ENCODE data around the gene RASGRP2. TPM values are rescaled to one million over a fixed set of nuclear protein-coding genes. Genes with fewer than 3 reads are reported as not detected.
A peak's percentile ranks its signal among the peaks of the same experiment; 100 is the strongest.

Gene RASGRP2
- total and polyA plus RNA-seq, 2 of the 8 experiments (the other 6 are each of a cell fraction or from before 2014, with no cell fraction given): 40.6 to 45.7 TPM

DNA sequence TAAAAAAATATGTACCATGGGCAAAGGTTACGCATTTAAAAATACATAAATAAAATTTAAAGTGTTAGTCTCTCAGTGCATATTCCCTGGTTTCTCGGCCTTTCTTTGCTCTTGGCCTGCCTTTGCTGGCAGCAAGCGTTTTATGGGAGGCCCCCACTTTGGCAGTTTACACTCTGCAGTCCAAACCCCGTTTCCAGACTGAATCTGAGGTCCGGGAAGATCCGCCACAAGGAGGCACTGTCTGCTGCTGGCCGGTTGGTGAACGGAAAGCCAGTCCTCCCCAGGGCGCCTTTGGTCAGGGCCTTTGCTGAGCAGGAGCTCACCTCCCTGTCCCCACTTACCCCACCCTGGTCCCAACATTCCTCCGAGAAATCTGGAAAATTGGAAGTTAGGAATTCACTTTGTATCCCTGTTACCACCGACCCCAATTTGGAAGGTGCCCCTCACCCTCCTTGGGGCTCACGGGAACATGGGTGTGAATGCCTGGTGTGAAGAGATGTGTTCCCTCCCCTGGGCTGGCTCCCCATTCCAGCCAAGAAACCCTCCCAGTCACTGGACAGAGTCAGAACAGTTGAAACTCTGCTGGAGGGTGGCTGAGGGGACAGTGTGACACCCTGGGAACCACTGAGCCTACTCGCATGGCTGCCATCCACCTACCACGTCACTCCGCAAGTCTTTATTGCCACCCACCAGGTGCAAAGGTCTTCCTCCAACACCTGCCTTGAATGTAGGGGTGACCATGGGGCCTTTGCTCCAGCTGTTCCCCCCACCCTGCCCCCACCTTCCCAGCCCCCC is 43.8 kb upstream of the RASGRP2 start (continued):
- TF ChIP-seq, protein P1, sequence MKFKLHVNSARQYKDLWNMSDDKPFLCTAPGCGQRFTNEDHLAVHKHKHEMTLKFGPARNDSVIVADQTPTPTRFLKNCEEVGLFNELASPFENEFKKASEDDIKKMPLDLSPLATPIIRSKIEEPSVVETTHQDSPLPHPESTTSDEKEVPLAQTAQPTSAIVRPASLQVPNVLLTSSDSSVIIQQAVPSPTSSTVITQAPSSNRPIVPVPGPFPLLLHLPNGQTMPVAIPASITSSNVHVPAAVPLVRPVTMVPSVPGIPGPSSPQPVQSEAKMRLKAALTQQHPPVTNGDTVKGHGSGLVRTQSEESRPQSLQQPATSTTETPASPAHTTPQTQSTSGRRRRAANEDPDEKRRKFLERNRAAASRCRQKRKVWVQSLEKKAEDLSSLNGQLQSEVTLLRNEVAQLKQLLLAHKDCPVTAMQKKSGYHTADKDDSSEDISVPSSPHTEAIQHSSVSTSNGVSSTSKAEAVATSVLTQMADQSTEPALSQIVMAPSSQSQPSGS (IDR thresholded peaks at IDR 0.05; ENCODE audit: low read length): no peak
- TF ChIP-seq GABPA (IDR thresholded peaks at IDR 0.05; ENCODE audit: borderline replicate concordance, insufficient read depth, low read length) (peak; percentile 60; the same call in 1 of the 2 replicates), KDM5A (IDR thresholded peaks at IDR 0.05; ENCODE audit: low read length) (no peak), TBP (IDR thresholded peaks at IDR 0.05; ENCODE audit: low read depth, low read length) (no peak), KDM1A (IDR thresholded peaks at IDR 0.05; ENCODE audit: borderline replicate concordance, low read length) (no peak), YY1 (IDR thresholded peaks at IDR 0.05; ENCODE audit: low read depth, low read length) (0 out of 2 replicates have a peak, but pooled peaks have one; percentile 23), FOSL1 (IDR thresholded peaks at IDR 0.05; ENCODE audit: insufficient read depth, low read depth, low read length) (no peak), HDAC6 (IDR thresholded peaks at IDR 0.05; ENCODE audit: low read depth, low read length) (no peak), BRCA1 (IDR thresholded peaks at IDR 0.05; ENCODE audit: low read depth, low read length) (no peak)
- TF ChIP-seq, protein P2, sequence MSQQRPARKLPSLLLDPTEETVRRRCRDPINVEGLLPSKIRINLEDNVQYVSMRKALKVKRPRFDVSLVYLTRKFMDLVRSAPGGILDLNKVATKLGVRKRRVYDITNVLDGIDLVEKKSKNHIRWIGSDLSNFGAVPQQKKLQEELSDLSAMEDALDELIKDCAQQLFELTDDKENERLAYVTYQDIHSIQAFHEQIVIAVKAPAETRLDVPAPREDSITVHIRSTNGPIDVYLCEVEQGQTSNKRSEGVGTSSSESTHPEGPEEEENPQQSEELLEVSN (IDR thresholded peaks at IDR 0.05): no peak
